ENCODE results near the gene NLGN3. TPM values are rescaled to one million over a fixed set of nuclear protein-coding genes. Genes with fewer than 3 reads are reported as not detected.

Gene NLGN3
- total and polyA plus RNA-seq, 3 donors from 2014 or later = 7.6 to 8.9 (median 8.2) TPM

DNA sequence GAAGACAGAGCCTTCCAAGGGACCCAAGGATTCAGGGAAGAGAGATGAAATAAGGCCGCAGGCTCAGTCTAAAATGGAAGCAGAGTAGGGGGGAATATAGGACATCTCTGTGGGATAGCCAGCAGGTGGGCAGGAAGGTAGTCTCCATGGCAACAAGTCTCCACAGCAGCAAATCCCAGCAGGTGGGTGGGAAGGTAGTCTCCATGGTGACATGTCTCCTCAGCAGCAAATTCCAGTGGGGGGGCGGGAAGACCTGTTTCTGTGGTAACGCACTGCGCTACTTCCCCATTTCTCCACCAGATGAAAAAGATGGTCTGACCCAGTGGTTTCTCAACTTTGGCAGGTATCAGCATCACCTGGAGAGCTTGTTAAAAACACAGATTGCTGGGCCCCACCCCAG lies 18.3 kb downstream of the NLGN3 start:
- TF ChIP-seq POLR2A (IDR thresholded peaks at IDR 0.05) = no peak
- TF ChIP-seq, protein P1, sequence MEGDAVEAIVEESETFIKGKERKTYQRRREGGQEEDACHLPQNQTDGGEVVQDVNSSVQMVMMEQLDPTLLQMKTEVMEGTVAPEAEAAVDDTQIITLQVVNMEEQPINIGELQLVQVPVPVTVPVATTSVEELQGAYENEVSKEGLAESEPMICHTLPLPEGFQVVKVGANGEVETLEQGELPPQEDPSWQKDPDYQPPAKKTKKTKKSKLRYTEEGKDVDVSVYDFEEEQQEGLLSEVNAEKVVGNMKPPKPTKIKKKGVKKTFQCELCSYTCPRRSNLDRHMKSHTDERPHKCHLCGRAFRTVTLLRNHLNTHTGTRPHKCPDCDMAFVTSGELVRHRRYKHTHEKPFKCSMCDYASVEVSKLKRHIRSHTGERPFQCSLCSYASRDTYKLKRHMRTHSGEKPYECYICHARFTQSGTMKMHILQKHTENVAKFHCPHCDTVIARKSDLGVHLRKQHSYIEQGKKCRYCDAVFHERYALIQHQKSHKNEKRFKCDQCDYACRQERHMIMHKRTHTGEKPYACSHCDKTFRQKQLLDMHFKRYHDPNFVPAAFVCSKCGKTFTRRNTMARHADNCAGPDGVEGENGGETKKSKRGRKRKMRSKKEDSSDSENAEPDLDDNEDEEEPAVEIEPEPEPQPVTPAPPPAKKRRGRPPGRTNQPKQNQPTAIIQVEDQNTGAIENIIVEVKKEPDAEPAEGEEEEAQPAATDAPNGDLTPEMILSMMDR (IDR thresholded peaks at IDR 0.05) = no peak
- intact Hi-C loops (cut with DNase I; ENCODE audit: low total_unique reads) = no loop called here

DNA sequence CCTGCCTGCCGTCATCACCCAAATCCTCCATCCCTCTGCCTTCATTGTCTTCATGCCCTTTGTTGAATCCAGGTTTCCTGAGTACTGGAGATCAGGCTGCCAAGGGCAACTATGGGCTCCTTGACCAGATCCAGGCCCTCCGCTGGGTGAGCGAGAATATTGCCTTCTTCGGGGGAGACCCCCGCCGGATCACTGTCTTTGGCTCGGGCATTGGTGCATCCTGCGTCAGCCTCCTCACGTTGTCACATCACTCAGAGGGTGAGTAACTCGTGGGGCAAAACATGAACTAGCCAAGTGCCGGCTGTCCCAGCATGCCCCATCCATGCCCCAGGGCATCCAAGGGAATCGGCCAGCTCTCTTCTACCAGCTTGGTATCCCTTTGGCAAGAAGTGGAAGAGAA lies 19.4 kb downstream of the NLGN3 start:
- 88 to 89% methylated on average over 9 to 10 of the region's 12 CpGs for WGBS, 2 donors
- intact Hi-C loops (cut with DNase I; ENCODE audit: low total_unique reads) = no loop called here
- no peaks in the 10 kb centered on the region for H3K9me3 ChIP-seq
- H3K36me3 ChIP-seq (ENCODE audit: low read depth, missing control alignments) = no peaks in the 10 kb centered on the region
- no peak overlapping the region for H3K4me3 ChIP-seq
- TF ChIP-seq, protein P1 (IDR thresholded peaks at IDR 0.05) = no peak
- TF ChIP-seq POLR2A (IDR thresholded peaks at IDR 0.05) = no peak
- H3K4me1 ChIP-seq = no peaks in the 10 kb centered on the region
- H3K27ac ChIP-seq = no peak overlapping the region
- no peak for DNase-seq
- H3K27me3 ChIP-seq = no peaks in the 10 kb centered on the region

More for the DNA sequence above, 18.3 kb downstream of the NLGN3 start:
- no peak for DNase-seq
- H3K27me3 ChIP-seq = no peaks in the 10 kb centered on the region
- no peaks in the 10 kb centered on the region for H3K36me3 ChIP-seq (ENCODE audit: low read depth, missing control alignments)
- no peak overlapping the region for H3K4me3 ChIP-seq
- H3K4me1 ChIP-seq = no peaks in the 10 kb centered on the region
- no peaks in the 10 kb centered on the region for H3K9me3 ChIP-seq
- no peak overlapping the region for H3K27ac ChIP-seq
- WGBS, 2 donors = 81 to 98% methylated on average over 3 to 4 of the region's 4 CpGs

DNA sequence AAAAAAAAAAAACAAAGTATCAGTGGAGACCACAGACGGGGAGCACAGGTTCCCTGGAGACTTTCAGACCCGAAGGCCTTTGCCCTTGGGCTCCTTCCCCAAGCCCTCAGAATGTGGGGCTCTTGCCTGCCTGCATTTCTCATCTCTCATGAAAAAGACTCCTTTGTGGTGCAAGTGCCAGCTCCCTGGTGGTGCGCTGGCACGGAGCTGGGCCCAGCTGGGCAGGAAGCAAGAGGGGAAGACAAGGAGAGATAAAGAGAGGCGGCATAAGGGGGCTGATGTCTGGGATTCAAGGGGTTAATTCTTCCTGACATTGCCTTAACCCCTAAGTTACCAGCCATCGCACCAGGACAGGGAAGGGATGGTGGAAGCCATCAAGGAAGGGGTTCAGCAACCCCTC lies 21.8 kb downstream of the NLGN3 start:
- Histone ChIP-seq H3K9me3 (no peaks in the 10 kb centered on the region), H3K4me1 (no peaks in the 10 kb centered on the region), H3K36me3 (ENCODE audit: low read depth, missing control alignments) (no peaks in the 10 kb centered on the region), H3K27me3 (no peaks in the 10 kb centered on the region), H3K27ac (no peak overlapping the region), H3K4me3 (no peak overlapping the region)
- intact Hi-C loops (cut with DNase I; ENCODE audit: low total_unique reads) = no loop called here
- no peak for DNase-seq
- no peak for TF ChIP-seq POLR2A (IDR thresholded peaks at IDR 0.05)
- TF ChIP-seq, protein P1 (IDR thresholded peaks at IDR 0.05) = no peak
- WGBS, 2 donors = 68 to 90% methylated on average over 4 to 6 of the region's 6 CpGs

DNA sequence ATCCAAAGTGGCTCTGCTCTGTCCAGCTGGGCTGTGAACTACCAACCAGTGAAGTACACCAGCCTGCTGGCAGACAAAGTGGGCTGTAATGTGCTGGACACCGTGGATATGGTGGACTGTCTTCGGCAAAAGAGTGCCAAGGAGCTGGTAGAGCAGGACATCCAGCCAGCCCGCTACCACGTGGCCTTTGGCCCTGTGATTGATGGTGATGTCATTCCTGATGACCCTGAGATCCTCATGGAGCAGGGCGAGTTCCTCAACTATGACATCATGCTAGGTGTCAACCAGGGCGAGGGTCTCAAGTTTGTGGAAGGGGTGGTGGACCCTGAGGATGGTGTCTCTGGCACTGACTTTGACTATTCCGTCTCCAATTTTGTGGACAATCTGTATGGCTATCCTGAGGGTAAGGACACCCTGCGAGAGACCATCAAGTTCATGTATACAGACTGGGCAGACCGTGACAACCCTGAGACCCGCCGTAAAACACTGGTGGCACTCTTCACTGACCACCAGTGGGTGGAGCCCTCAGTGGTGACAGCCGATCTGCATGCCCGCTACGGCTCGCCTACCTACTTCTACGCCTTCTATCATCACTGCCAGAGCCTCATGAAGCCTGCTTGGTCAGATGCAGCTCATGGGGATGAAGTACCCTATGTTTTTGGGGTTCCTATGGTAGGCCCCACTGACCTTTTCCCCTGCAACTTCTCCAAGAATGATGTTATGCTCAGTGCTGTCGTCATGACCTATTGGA lies 22.6 kb downstream of the NLGN3 start:
- intact Hi-C loops (cut with DNase I; ENCODE audit: low total_unique reads) = no loop called here
- H3K36me3 ChIP-seq (ENCODE audit: low read depth, missing control alignments) = no peaks in the 10 kb centered on the region
- WGBS, 2 donors = 92 to 96% methylated on average over 14 to 16 of the region's 17 CpGs
- H3K27ac ChIP-seq = no peak overlapping the region
- H3K4me3 ChIP-seq = no peak overlapping the region
- H3K9me3 ChIP-seq = no peaks in the 10 kb centered on the region
- H3K27me3 ChIP-seq = no peaks in the 10 kb centered on the region
- no peaks in the 10 kb centered on the region for H3K4me1 ChIP-seq
- DNase-seq = no peak
- TF ChIP-seq, protein P1 (IDR thresholded peaks at IDR 0.05) = no peak
- no peak for TF ChIP-seq POLR2A (IDR thresholded peaks at IDR 0.05)

DNA sequence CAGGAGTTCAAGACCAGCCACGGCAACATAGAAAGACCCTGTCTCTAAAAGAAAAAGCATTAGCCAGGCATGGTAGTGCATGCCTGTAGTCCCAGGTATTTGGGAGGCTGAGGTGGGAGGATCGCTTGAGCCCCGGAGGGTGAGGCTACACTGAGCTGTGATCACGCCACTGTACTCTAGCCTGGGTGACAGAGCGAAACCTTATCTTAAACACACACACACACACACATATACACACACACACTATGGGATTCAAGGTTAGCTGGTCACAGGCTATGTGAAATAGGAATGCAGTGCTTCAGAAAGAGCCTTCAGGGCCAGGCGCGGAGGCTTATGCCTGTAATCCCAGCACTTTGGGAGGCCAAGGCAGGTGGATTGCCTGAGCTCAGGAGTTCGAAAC lies 23.5 kb downstream of the NLGN3 start:
- 63 to 88% methylated on average over 2 to 8 of the region's 8 CpGs for WGBS, 2 donors
- DNase-seq = no peak
- Histone ChIP-seq H3K27ac (no peak overlapping the region), H3K36me3 (ENCODE audit: low read depth, missing control alignments) (no peaks in the 10 kb centered on the region), H3K4me1 (no peaks in the 10 kb centered on the region), H3K9me3 (no peaks in the 10 kb centered on the region), H3K27me3 (no peaks in the 10 kb centered on the region), H3K4me3 (no peak overlapping the region)
- intact Hi-C loops (cut with DNase I; ENCODE audit: low total_unique reads) = no loop called here
- TF ChIP-seq, protein P1 (IDR thresholded peaks at IDR 0.05) = no peak
- no peak for TF ChIP-seq POLR2A (IDR thresholded peaks at IDR 0.05)

Measured in testis (tissue), 3 donors.